C4-2B (cell line): ENCODE measurements around the gene NPAS3.

Source experiments
- ZFX ChIP-seq: fragments of 450-650 bp; IDR thresholded peaks from 2 replicates; pipeline ENCODE4 v1.6.1; 2017
- TF ChIP-seq, protein P1 (sequence below): fragments of 450-650 bp; conservative IDR thresholded peaks from 2 replicates; pipeline ENCODE4 v1.5.1; 2017; ENCODE audit warnings: mild to moderate bottlenecking

DNA sequence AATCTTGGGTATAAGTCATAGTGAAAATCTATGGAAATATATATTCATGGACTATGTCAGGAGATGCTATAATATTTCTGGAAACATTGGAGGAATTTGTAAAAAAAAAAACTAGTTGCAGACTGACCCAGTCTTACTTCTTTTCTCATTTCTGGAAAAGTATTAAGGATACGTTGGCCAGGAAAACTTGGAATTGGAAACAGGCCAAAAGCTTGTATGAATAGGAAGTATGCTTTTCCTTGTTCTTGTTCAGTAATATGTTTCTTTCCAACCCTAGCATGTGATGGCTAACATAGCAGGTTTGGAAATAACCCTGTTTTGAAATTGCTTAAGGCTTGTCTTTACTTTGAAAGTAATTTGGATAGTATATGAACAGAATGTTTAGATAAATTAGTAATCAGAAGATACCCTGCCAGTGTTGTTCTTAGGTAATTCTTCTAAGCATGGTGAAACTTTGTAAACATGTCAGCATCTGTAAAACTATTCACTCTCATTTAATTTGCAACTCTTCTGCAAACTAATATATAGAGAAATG is 316.2 kb downstream of the NPAS3 start:
- TF ChIP-seq ZFX, result no peak
- TF ChIP-seq, protein P1, sequence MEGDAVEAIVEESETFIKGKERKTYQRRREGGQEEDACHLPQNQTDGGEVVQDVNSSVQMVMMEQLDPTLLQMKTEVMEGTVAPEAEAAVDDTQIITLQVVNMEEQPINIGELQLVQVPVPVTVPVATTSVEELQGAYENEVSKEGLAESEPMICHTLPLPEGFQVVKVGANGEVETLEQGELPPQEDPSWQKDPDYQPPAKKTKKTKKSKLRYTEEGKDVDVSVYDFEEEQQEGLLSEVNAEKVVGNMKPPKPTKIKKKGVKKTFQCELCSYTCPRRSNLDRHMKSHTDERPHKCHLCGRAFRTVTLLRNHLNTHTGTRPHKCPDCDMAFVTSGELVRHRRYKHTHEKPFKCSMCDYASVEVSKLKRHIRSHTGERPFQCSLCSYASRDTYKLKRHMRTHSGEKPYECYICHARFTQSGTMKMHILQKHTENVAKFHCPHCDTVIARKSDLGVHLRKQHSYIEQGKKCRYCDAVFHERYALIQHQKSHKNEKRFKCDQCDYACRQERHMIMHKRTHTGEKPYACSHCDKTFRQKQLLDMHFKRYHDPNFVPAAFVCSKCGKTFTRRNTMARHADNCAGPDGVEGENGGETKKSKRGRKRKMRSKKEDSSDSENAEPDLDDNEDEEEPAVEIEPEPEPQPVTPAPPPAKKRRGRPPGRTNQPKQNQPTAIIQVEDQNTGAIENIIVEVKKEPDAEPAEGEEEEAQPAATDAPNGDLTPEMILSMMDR, result no peak
